ENCODE data around the gene PXDN.

DNA sequence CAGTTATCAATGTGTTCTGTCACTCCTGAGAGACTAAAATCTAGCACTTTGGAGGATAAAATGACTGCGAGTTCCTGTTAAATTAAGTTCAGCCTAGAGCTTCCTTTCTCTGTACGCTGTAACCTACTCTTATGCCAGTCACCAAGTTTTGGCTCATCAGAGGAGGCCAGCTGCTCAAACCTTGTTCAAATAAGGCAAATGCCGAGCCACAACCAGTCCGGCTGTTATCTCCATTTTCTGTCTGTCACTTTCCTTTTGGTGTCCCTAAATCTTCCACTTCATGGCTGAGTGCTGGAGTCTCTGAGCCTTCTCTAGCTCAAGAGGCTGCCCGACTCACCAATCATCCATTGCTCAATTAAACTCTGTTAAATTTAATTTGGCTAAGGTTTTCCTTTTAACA is 33.5 kb upstream of the PXDN start:
- TF ChIP-seq, protein P1, sequence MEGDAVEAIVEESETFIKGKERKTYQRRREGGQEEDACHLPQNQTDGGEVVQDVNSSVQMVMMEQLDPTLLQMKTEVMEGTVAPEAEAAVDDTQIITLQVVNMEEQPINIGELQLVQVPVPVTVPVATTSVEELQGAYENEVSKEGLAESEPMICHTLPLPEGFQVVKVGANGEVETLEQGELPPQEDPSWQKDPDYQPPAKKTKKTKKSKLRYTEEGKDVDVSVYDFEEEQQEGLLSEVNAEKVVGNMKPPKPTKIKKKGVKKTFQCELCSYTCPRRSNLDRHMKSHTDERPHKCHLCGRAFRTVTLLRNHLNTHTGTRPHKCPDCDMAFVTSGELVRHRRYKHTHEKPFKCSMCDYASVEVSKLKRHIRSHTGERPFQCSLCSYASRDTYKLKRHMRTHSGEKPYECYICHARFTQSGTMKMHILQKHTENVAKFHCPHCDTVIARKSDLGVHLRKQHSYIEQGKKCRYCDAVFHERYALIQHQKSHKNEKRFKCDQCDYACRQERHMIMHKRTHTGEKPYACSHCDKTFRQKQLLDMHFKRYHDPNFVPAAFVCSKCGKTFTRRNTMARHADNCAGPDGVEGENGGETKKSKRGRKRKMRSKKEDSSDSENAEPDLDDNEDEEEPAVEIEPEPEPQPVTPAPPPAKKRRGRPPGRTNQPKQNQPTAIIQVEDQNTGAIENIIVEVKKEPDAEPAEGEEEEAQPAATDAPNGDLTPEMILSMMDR (IDR thresholded peaks at IDR 0.05; ENCODE audit: low read length), result no peak
- TF ChIP-seq EZH2 (optimal IDR thresholded peaks at IDR 0.05; ENCODE audit: low read depth, low read length), result no peak

All from MM.1S (cell line).